Activated CD4-positive, alpha-beta T cell treated with anti-CD3 and anti-CD28 coated beads for 36 hours (primary cell): ENCODE measurements around the gene SMCO4. TPM values are rescaled to one million over a fixed set of nuclear protein-coding genes. Genes with fewer than 3 reads are reported as not detected.
"Not testable (repeated sequence)": the region's sequence is repeated elsewhere in the genome, so short reads cannot be mapped to it uniquely, and the experiment has no call there.

Experiments
- ATAC-seq: fragments of 200-7000 bp; cut with Tn5 transposase; one replicate; pipeline ENCODE4 v1.10.0; 2021; ENCODE audit warnings: mild to moderate bottlenecking, moderate library complexity
- CTCF ChIA-PET: fragments of 350-600 bp; sonication (Branson Sonifier 250); formaldehyde crosslinking; loops from one replicate; lab custom pipeline; 2021; ENCODE audit warnings: antibody characterized with exemption; lab: Charles Lee
- POLR2A ChIA-PET: fragments of 350-600 bp; sonication (Branson Sonifier 250); formaldehyde crosslinking; loops from one replicate; lab custom pipeline; 2021; ENCODE audit warnings: antibody characterized with exemption, inconsistent platforms; lab: Charles Lee
- DNase-seq: peaks from one replicate; pipeline ENCODE4 v3.0.0-alpha.2; 2020
- H3K27ac Mint-ChIP-seq: one replicate; pipeline ENCODE4 v1.8.0; 2021; ENCODE audit warnings: mixed read lengths
- H3K27me3 Mint-ChIP-seq: one replicate; pipeline ENCODE4 v1.8.0; 2021; ENCODE audit warnings: mixed read lengths
- H3K36me3 Mint-ChIP-seq: one replicate; pipeline ENCODE4 v1.8.0; 2021; ENCODE audit warnings: low read depth, mixed read lengths
- H3K4me1 Mint-ChIP-seq: one replicate; pipeline ENCODE4 v1.8.0; 2021; ENCODE audit warnings: mixed read lengths
- H3K4me3 Mint-ChIP-seq: one replicate; pipeline ENCODE4 v1.8.0; 2021; ENCODE audit warnings: mild to moderate bottlenecking, moderate library complexity, mixed read lengths
- H3K9me3 Mint-ChIP-seq: one replicate; pipeline ENCODE4 v1.8.0; 2021; ENCODE audit warnings: low read depth, mixed read lengths
- intact Hi-C, 2 experiments: fragments of 100-400 bp; cut with DNase I in 1 of 2; cut with micrococcal nuclease in 1 of 2; formaldehyde crosslinking; loops; one replicate each; pipeline versions ENCODE4 v1.14.2 to v1.15.1; 2022 to 2024; cut with DNase I, micrococcal nuclease
- total RNA-seq, 2 experiments: library from RNA; stranded (reverse); gene quantifications; one replicate each; pipeline ENCODE4 v1.2.3, GENCODE V29; 2021

SMCO4 gene
- total RNA-seq, 2 experiments from 2014 or later = 24.5 to 24.6 TPM

- intact Hi-C loops = no loop called here
- no peaks in the 10 kb centered on the region for H3K36me3 Mint-ChIP-seq
- H3K9me3 Mint-ChIP-seq = no peaks in the 10 kb centered on the region
- DNase-seq = no peak
- POLR2A ChIA-PET = no interaction called here
- H3K27me3 Mint-ChIP-seq = no peaks in the 10 kb centered on the region
- H3K27ac Mint-ChIP-seq = no peak overlapping the region
- no peak for ATAC-seq
- CTCF ChIA-PET = interaction anchor here (1.5 kb wide), 1 partner anchor 8 kb away, joined by 8 read pairs; no protein-coding TSS in a partner anchor
- H3K4me1 Mint-ChIP-seq = peaks cover 31% of the 10 kb centered on the region
- no peak overlapping the region for H3K4me3 Mint-ChIP-seq
Measured at GRCh38 chr11:93537767-93538261, 5.4 kb downstream of the SMCO4 start.

- ChIA-PET CTCF (interaction anchor here (1.4 to 1.5 kb wide), 3 partner anchors 9 to 596 kb away, joined by 4 to 8 read pairs (median 5); no protein-coding TSS in a partner anchor), POLR2A (no interaction called here)
- Mint-ChIP-seq H3K4me1 (peaks cover 35% of the 10 kb centered on the region), H3K9me3 (no peaks in the 10 kb centered on the region), H3K27ac (no peak overlapping the region), H3K4me3 (no peak overlapping the region), H3K27me3 (no peaks in the 10 kb centered on the region), H3K36me3 (no peaks in the 10 kb centered on the region)
- no peak for ATAC-seq
- no peak for DNase-seq
- intact Hi-C loops = no loop called here
Measured at GRCh38 chr11:93537049-93537448, 6.1 kb downstream of the SMCO4 start.

- H3K27ac Mint-ChIP-seq = no peak overlapping the region
- no peaks in the 10 kb centered on the region for H3K27me3 Mint-ChIP-seq
- CTCF ChIA-PET = interaction anchor here (0.6 to 1.5 kb wide), 4 partner anchors 10 to 595 kb away, joined by 3 to 8 read pairs (median 4); no protein-coding TSS in a partner anchor
- ATAC-seq = no peak
- no peaks in the 10 kb centered on the region for H3K36me3 Mint-ChIP-seq
- no peak overlapping the region for H3K4me3 Mint-ChIP-seq
- POLR2A ChIA-PET = no interaction called here
- peaks cover 34% of the 10 kb centered on the region for H3K4me1 Mint-ChIP-seq
- no peaks in the 10 kb centered on the region for H3K9me3 Mint-ChIP-seq
- DNase-seq = no peak
- intact Hi-C loops = no loop called here
Measured at GRCh38 chr11:93536101-93536861, 6.9 kb downstream of the SMCO4 start.

- peaks cover 36% of the 10 kb centered on the region for H3K4me1 Mint-ChIP-seq
- H3K4me3 Mint-ChIP-seq, H3K27me3 Mint-ChIP-seq, CTCF ChIA-PET, ATAC-seq, POLR2A ChIA-PET, DNase-seq, intact Hi-C loops, H3K9me3 Mint-ChIP-seq, H3K36me3 Mint-ChIP-seq: not testable (repeated sequence)
- peak overlapping the region; percentile 56 for H3K27ac Mint-ChIP-seq
Measured at GRCh38 chr11:93535578-93535977, 7.6 kb downstream of the SMCO4 start.

GRCh38 chr11:93532806-93533205 is 10.4 kb downstream of the SMCO4 start:
- POLR2A ChIA-PET = interaction anchor here (1.3 kb wide), 1 partner anchor 9 kb away, joined by 5 read pairs; no protein-coding TSS in a partner anchor
- no peaks in the 10 kb centered on the region for H3K27me3 Mint-ChIP-seq
- no peak overlapping the region for H3K4me3 Mint-ChIP-seq
- peaks cover 58% of the 10 kb centered on the region for H3K4me1 Mint-ChIP-seq
- H3K27ac Mint-ChIP-seq = no peak overlapping the region
- H3K36me3 Mint-ChIP-seq = no peaks in the 10 kb centered on the region
- H3K9me3 Mint-ChIP-seq = no peaks in the 10 kb centered on the region
- CTCF ChIA-PET = interaction anchor here (0.6 to 2.1 kb wide), 5 partner anchors 9 to 120 kb away, joined by 3 to 7 read pairs (median 4); no protein-coding TSS in a partner anchor
- DNase-seq (no peak), ATAC-seq (no peak)
- intact Hi-C loops = loop anchor here in 1 of 2 experiments (1.0 kb wide), 1 partner anchor 9 kb away; no protein-coding TSS in a partner anchor

- CTCF ChIA-PET = interaction anchor here (1.2 to 2.1 kb wide), 3 partner anchors 9 to 14 kb away, joined by 4 to 7 read pairs (median 6); no protein-coding TSS in a partner anchor
- peak; percentile 73 for ATAC-seq
- H3K4me1 Mint-ChIP-seq = peaks cover 54% of the 10 kb centered on the region
Measured at GRCh38 chr11:93532281-93532789, 10.9 kb downstream of the SMCO4 start.

GRCh38 chr11:93530468-93530826 is 12.7 kb downstream of the SMCO4 start:
- no peak overlapping the region for H3K4me3 Mint-ChIP-seq
- DNase-seq (no peak), ATAC-seq (no peak)
- no peaks in the 10 kb centered on the region for H3K36me3 Mint-ChIP-seq
- H3K27me3 Mint-ChIP-seq = no peaks in the 10 kb centered on the region
- H3K9me3 Mint-ChIP-seq = no peaks in the 10 kb centered on the region
- CTCF ChIA-PET = interaction anchor here (1.0 to 2.0 kb wide), 2 partner anchors 12 to 84 kb away, joined by 3 to 7 read pairs; no protein-coding TSS in a partner anchor
- H3K27ac Mint-ChIP-seq = peak overlapping the region; percentile 29
- POLR2A ChIA-PET = no interaction called here
- H3K4me1 Mint-ChIP-seq = peaks cover 60% of the 10 kb centered on the region
- intact Hi-C loops = no loop called here

More at GRCh38 chr11:93532281-93532789, 10.9 kb downstream of the SMCO4 start:
- no peak overlapping the region for H3K4me3 Mint-ChIP-seq
- no peaks in the 10 kb centered on the region for H3K36me3 Mint-ChIP-seq
- H3K27ac Mint-ChIP-seq = peak overlapping the region; percentile 59
- H3K27me3 Mint-ChIP-seq = no peaks in the 10 kb centered on the region
- POLR2A ChIA-PET = interaction anchor here (0.6 to 1.3 kb wide), 2 partner anchors 10 to 38 kb away, joined by 3 to 5 read pairs; no protein-coding TSS in a partner anchor
- intact Hi-C loops = loop anchor here in 1 of 2 experiments (1.0 kb wide), 1 partner anchor 10 kb away; no protein-coding TSS in a partner anchor
- H3K9me3 Mint-ChIP-seq = no peaks in the 10 kb centered on the region
- DNase-seq = peak; percentile 44

- DNase-seq (peak; percentile 23), ATAC-seq (peak; percentile 27)
- H3K9me3 Mint-ChIP-seq = no peaks in the 10 kb centered on the region
- peak overlapping the region; percentile 44 for H3K27ac Mint-ChIP-seq
- ChIA-PET POLR2A (no interaction called here), CTCF (interaction anchor here (1.0 to 2.0 kb wide), 2 partner anchors 12 to 85 kb away, joined by 3 to 7 read pairs; no protein-coding TSS in a partner anchor)
- H3K4me1 Mint-ChIP-seq = peaks cover 62% of the 10 kb centered on the region
- intact Hi-C loops = no loop called here
- no peaks in the 10 kb centered on the region for H3K27me3 Mint-ChIP-seq
- no peaks in the 10 kb centered on the region for H3K36me3 Mint-ChIP-seq
- H3K4me3 Mint-ChIP-seq = no peak overlapping the region
Measured at GRCh38 chr11:93529707-93530467, 13.3 kb downstream of the SMCO4 start.

GRCh38 chr11:93528757-93529645 is 14.2 kb downstream of the SMCO4 start:
- peaks cover 71% of the 10 kb centered on the region for H3K4me1 Mint-ChIP-seq

GRCh38 chr11:93528252-93528651 is 14.9 kb downstream of the SMCO4 start:
- Mint-ChIP-seq H3K27me3 (no peaks in the 10 kb centered on the region), H3K27ac (no peak overlapping the region), H3K36me3 (no peaks in the 10 kb centered on the region), H3K4me1 (peaks cover 76% of the 10 kb centered on the region), H3K9me3 (no peaks in the 10 kb centered on the region), H3K4me3 (no peak overlapping the region)
- ChIA-PET CTCF (no interaction called here), POLR2A (no interaction called here)
- ATAC-seq = no peak
- intact Hi-C loops = no loop called here
- no peak for DNase-seq

More at GRCh38 chr11:93528757-93529645, 14.2 kb downstream of the SMCO4 start:
- ATAC-seq = no peak
- ChIA-PET CTCF (interaction anchor here (2.0 kb wide), 1 partner anchor 13 kb away, joined by 7 read pairs; no protein-coding TSS in a partner anchor), POLR2A (no interaction called here)
- Mint-ChIP-seq H3K27ac (no peak overlapping the region), H3K27me3 (no peaks in the 10 kb centered on the region), H3K4me3 (no peak overlapping the region), H3K9me3 (no peaks in the 10 kb centered on the region), H3K36me3 (no peaks in the 10 kb centered on the region)
- no peak for DNase-seq
- intact Hi-C loops = no loop called here
